ENCODE results near the gene SHCBP1.
A peak's percentile ranks its signal among the peaks of the same experiment; 100 is the strongest.

The SHCBP1 gene

GRCh38 chr16:46621006-46621933, at the start of gene SHCBP1:
SHCBP1 (minus strand) TSS chr16:46621379; CDS start chr16:46621359, 20 bp downstream.
- DNase-seq (ENCODE audit: extremely low spot score), result peak; percentile 93
- ChIA-PET POLR2A (no interaction called here), CTCF (interaction anchor here (0.8 to 2.2 kb wide), 5 partner anchors 9 to 233 kb away, joined by 3 to 8 read pairs (median 3); no protein-coding TSS in a partner anchor)
- no peak for TF ChIP-seq CTCF (IDR thresholded peaks at IDR 0.05; ENCODE audit: control extremely low read depth, extremely low read depth, low read depth, missing control alignments)

- no peak for DNase-seq (ENCODE audit: extremely low spot score)
- CTCF ChIA-PET, result interaction anchor here (4.5 kb wide), 1 partner anchor 12 kb away, joined by 31 read pairs; no protein-coding TSS in a partner anchor
Measured at GRCh38 chr16:46662123-46662522, 40.9 kb upstream of the SHCBP1 start.

GRCh38 chr16:46658925-46659324, 37.7 kb upstream of the SHCBP1 start:
- TF ChIP-seq CTCF (IDR thresholded peaks at IDR 0.05; ENCODE audit: control extremely low read depth, extremely low read depth, low read depth, missing control alignments), result no peak
- CTCF ChIA-PET, result interaction anchor here (0.8 to 4.5 kb wide), 6 partner anchors 8 to 254 kb away, joined by 3 to 31 read pairs (median 4); no protein-coding TSS in a partner anchor
- POLR2A ChIA-PET, result no interaction called here
- peak; percentile 61 for DNase-seq (ENCODE audit: extremely low spot score)

More at GRCh38 chr16:46662123-46662522, 40.9 kb upstream of the SHCBP1 start:
- no peak for TF ChIP-seq CTCF (IDR thresholded peaks at IDR 0.05; ENCODE audit: control extremely low read depth, extremely low read depth, low read depth, missing control alignments)
- POLR2A ChIA-PET, result no interaction called here

GRCh38 chr16:46651305-46651704, 30.1 kb upstream of the SHCBP1 start:
- TF ChIP-seq CTCF (IDR thresholded peaks at IDR 0.05; ENCODE audit: control extremely low read depth, extremely low read depth, low read depth, missing control alignments), result no peak
- POLR2A ChIA-PET, result no interaction called here
- DNase-seq (ENCODE audit: extremely low spot score), result no peak
- CTCF ChIA-PET, result no interaction called here

GRCh38 chr16:46650254-46650623, 29.1 kb upstream of the SHCBP1 start:
- no peak for TF ChIP-seq CTCF (IDR thresholded peaks at IDR 0.05; ENCODE audit: control extremely low read depth, extremely low read depth, low read depth, missing control alignments)
- POLR2A ChIA-PET, result no interaction called here
- no peak for DNase-seq (ENCODE audit: extremely low spot score)
- CTCF ChIA-PET, result interaction anchor here (0.7 to 1.1 kb wide), 2 partner anchors 9 kb away, joined by 3 to 4 read pairs; no protein-coding TSS in a partner anchor

GRCh38 chr16:46649588-46650253, 28.5 kb upstream of the SHCBP1 start:
- TF ChIP-seq CTCF (IDR thresholded peaks at IDR 0.05; ENCODE audit: control extremely low read depth, extremely low read depth, low read depth, missing control alignments), result no peak
- ChIA-PET POLR2A (no interaction called here), CTCF (interaction anchor here (1.1 kb wide), 1 partner anchor 8 kb away, joined by 3 read pairs; no protein-coding TSS in a partner anchor)
- DNase-seq (ENCODE audit: extremely low spot score), result no peak
